IMR-90 (cell line): Measurements from ENCODE around the gene LRRC9.

Source experiments
- BHLHE40 ChIP-seq: fragments of 150-350 bp; IDR thresholded peaks from 2 replicates; pipeline ENCODE4 v1.6.1; 2016; ENCODE audit warnings: mild to moderate bottlenecking, low read depth, low read length
- CEBPB ChIP-seq: IDR thresholded peaks from 2 replicates; pipeline ENCODE4 v1.6.1; 2012; ENCODE audit warnings: low read depth, low read length, improper control_type of control experiment
- CHD1 ChIP-seq: IDR thresholded peaks from 2 replicates; pipeline ENCODE4 v1.6.1; 2012; ENCODE audit warnings: low read depth, low read length, improper control_type of control experiment
- CTCF ChIP-seq: conservative IDR thresholded peaks from 2 replicates; pipeline ENCODE4 v1.5.1; 2012; ENCODE audit warnings: mild to moderate bottlenecking, low read depth, low read length, improper control_type of control experiment
- FOS ChIP-seq: fragments of 150-350 bp; IDR thresholded peaks from 2 replicates; pipeline ENCODE4 v1.6.1; 2016; ENCODE audit warnings: low read depth, low read length
- MAFK ChIP-seq: IDR thresholded peaks from 2 replicates; pipeline ENCODE4 v1.6.1; 2012; ENCODE audit warnings: low read depth, low read length, improper control_type of control experiment
- MAZ ChIP-seq: IDR thresholded peaks from 2 replicates; pipeline ENCODE4 v1.6.1; 2012; ENCODE audit warnings: low read depth, mild to moderate bottlenecking, low read length, improper control_type of control experiment, moderate library complexity, borderline replicate concordance
- MXI1 ChIP-seq: IDR thresholded peaks from 2 replicates; pipeline ENCODE4 v1.6.1; 2012; ENCODE audit warnings: low read depth, mild to moderate bottlenecking, low read length, moderate library complexity, borderline replicate concordance
- POLR2A ChIP-seq: IDR thresholded peaks from 2 replicates; pipeline ENCODE4 v1.6.1; 2012; ENCODE audit warnings: mild to moderate bottlenecking, low read depth, low read length
- RAD21 ChIP-seq: IDR thresholded peaks from 2 replicates; pipeline ENCODE4 v1.6.1; 2012; ENCODE audit warnings: low read length, improper control_type of control experiment
- RCOR1 ChIP-seq: IDR thresholded peaks from 2 replicates; pipeline ENCODE4 v1.6.1; 2012; ENCODE audit warnings: mild to moderate bottlenecking, low read length, improper control_type of control experiment; ENCODE audit not compliant: insufficient replicate concordance
- RFX5 ChIP-seq: IDR thresholded peaks from 2 replicates; pipeline ENCODE4 v1.8.0; 2012; ENCODE audit warnings: low read depth, mild to moderate bottlenecking, low read length, moderate library complexity
- SMC3 ChIP-seq: fragments of 150-350 bp; IDR thresholded peaks from 2 replicates; pipeline ENCODE4 v1.6.1; 2016; ENCODE audit warnings: low read depth, mild to moderate bottlenecking, antibody characterized with exemption, low read length, moderate library complexity
- USF2 ChIP-seq: fragments of 150-350 bp; IDR thresholded peaks from 2 replicates; pipeline ENCODE4 v1.6.1; 2017; ENCODE audit warnings: mild to moderate bottlenecking, antibody characterized with exemption, low read length, low read depth

GRCh38 chr14:60025571-60025970, 105.6 kb downstream of the LRRC9 start:
- TF ChIP-seq CTCF (no peak), POLR2A (no peak), RCOR1 (no peak), RAD21 (no peak), MAZ (no peak), MXI1 (no peak), CEBPB (no peak), USF2 (no peak), FOS (no peak), SMC3 (no peak), CHD1 (no peak), RFX5 (no peak), MAFK (no peak), BHLHE40 (no peak)
